HCT116 (cell line): Measurements from ENCODE around the gene TEX101. TPM values are rescaled to one million over a fixed set of nuclear protein-coding genes. Genes with fewer than 3 reads are reported as not detected.

Experiments used
- ATAC-seq: fragments of 200-7000 bp; cut with Tn5 transposase; 2 replicates; pipeline ENCODE4 v1.9.1; 2020; ENCODE audit warnings: mild to moderate bottlenecking, moderate library complexity
- BruUV-seq: library from RNA; stranded (reverse); fragments of 400-500 nt; replicated peaks from 2 replicates; lab custom pipeline; 2021; lab: Mats Ljungman, UMichigan
- CTCF ChIA-PET: fragments of 300-600 bp; sonication (Branson Sonifier 250); formaldehyde crosslinking; loops from one replicate; lab custom pipeline; 2021; ENCODE audit warnings: antibody characterized with exemption; lab: Charles Lee
- POLR2A ChIA-PET: fragments of 300-600, 350-600 bp; sonication (Branson Sonifier 250); formaldehyde crosslinking; loops from one replicate; lab custom pipeline; 2021; ENCODE audit warnings: antibody characterized with exemption; lab: Charles Lee
- RAD21 ChIA-PET, 2 experiments: fragments of 300-600 bp; sonication (Branson Sonifier 250); formaldehyde crosslinking; loops; one replicate each; lab custom pipeline; 2023; ENCODE audit warnings: low total read pairs in 2 of 2; ENCODE audit not compliant: uncharacterized antibody in 2 of 2, unreplicated experiment in 2 of 2, low non-redundant PET in 1 of 2; lab: Charles Lee
- DNase-seq: peaks from one replicate; pipeline ENCODE4 v3.0.0-alpha.2; 2010; ENCODE audit warnings: low read depth, low spot score
- H2AFZ ChIP-seq: fragments of 200-600 bp; shearing (Covaris generic), sonication (generic); 2 replicates; pipeline ENCODE4 v1.6.1; 2017; ENCODE audit warnings: low read depth, mixed run types, mixed read lengths, antibody characterized with exemption, low read length; ENCODE audit not compliant: poor library complexity, severe bottlenecking
- H3K27ac ChIP-seq: 2 replicates; pipeline ENCODE4 v1.5.1; 2012; ENCODE audit warnings: low read depth, low read length
- H3K27me3 ChIP-seq: fragments of 200-600 bp; sonication (generic); 2 replicates; pipeline ENCODE4 v1.6.1; 2016; ENCODE audit warnings: mixed run types, low read length, mixed read lengths; ENCODE audit not compliant: insufficient read depth
- H3K36me3 ChIP-seq, 2 experiments: fragments of 200-500 bp in 1 of 2; fragments of 200-600 bp in 1 of 2; sonication (Bioruptor generic) in 1 of 2; sonication (generic) in 1 of 2; 2 replicates each; pipeline versions ENCODE4 v1.5.1 to v1.6.1; 2014 to 2016; ENCODE audit warnings: low read length in 2 of 2, inconsistent platforms in 1 of 2, mixed read lengths in 1 of 2, mixed run types in 1 of 2; ENCODE audit not compliant: insufficient read depth in 2 of 2, control insufficient read depth in 1 of 2
- H3K4me1 ChIP-seq, 2 experiments: fragments of 200-600 bp in 1 of 2; sonication (generic) in 1 of 2; 2 replicates each; pipeline versions ENCODE4 v1.5.1 to v1.6.1; 2012 to 2017; ENCODE audit warnings: low read length in 2 of 2, inconsistent platforms in 1 of 2, mild to moderate bottlenecking in 1 of 2, mixed read lengths in 1 of 2, mixed run types in 1 of 2, moderate library complexity in 1 of 2; ENCODE audit not compliant: insufficient read depth in 2 of 2, control insufficient read depth in 1 of 2
- H3K4me2 ChIP-seq: fragments of 200-600 bp; sonication (generic); 2 replicates; pipeline ENCODE4 v1.6.1; 2017; ENCODE audit warnings: mixed run types, low read length, mixed read lengths
- H3K4me3 ChIP-seq, 2 experiments: fragments of 200-600 bp in 1 of 2; sonication (generic) in 1 of 2; replicated peaks in 1 of 2; 2 replicates each; pipeline ENCODE4 v1.5.1; 2011 to 2016; ENCODE audit warnings: low read length in 2 of 2, control low read depth in 1 of 2, low read depth in 1 of 2, mild to moderate bottlenecking in 1 of 2, mixed read lengths in 1 of 2, mixed run types in 1 of 2
- H3K79me2 ChIP-seq: fragments of 200-600 bp; sonication (generic); 2 replicates; pipeline ENCODE4 v1.6.1; 2017; ENCODE audit warnings: mild to moderate bottlenecking, mixed run types, low read length, moderate library complexity, mixed read lengths; ENCODE audit not compliant: insufficient read depth
- H3K9ac ChIP-seq: fragments of 200-600 bp; sonication (generic); 2 replicates; pipeline ENCODE4 v1.6.1; 2016; ENCODE audit warnings: low read length, mixed read lengths
- H3K9me2 ChIP-seq: fragments of 200-600 bp; sonication (generic), shearing (Covaris generic); 2 replicates; pipeline ENCODE4 v1.6.1; 2017; ENCODE audit warnings: mixed run types, mild to moderate bottlenecking, moderate library complexity; ENCODE audit not compliant: insufficient read depth
- H3K9me3 ChIP-seq, 2 experiments: fragments of 200-500 bp in 1 of 2; fragments of 200-600 bp in 1 of 2; sonication (Bioruptor generic) in 1 of 2; sonication (generic) in 1 of 2; 2 replicates each; pipeline ENCODE4 v1.6.1; 2014 to 2017; ENCODE audit warnings: low read length in 2 of 2, mixed read lengths in 2 of 2, inconsistent platforms in 1 of 2, low read depth in 1 of 2, mild to moderate bottlenecking in 1 of 2, mixed run types in 1 of 2, moderate library complexity in 1 of 2; ENCODE audit not compliant: control insufficient read depth in 1 of 2, insufficient read depth in 1 of 2
- H4K20me1 ChIP-seq: fragments of 200-600 bp; sonication (generic), shearing (Covaris generic); 2 replicates; pipeline ENCODE4 v1.6.1; 2017; ENCODE audit warnings: mixed run types, mild to moderate bottlenecking, moderate library complexity; ENCODE audit not compliant: insufficient read depth
- CBX3 ChIP-seq: IDR thresholded peaks from 2 replicates; pipeline ENCODE4 v1.6.1; 2012; ENCODE audit warnings: low read depth
- EZH2phosphoT487 ChIP-seq: fragments of 200-600 bp; IDR thresholded peaks from 2 replicates; pipeline ENCODE4 v1.6.1; 2018; ENCODE audit warnings: antibody characterized with exemption, borderline replicate concordance
- FOSL1 ChIP-seq: IDR thresholded peaks from 2 replicates; pipeline ENCODE4 v1.6.1; 2012; ENCODE audit warnings: low read depth
- JUND ChIP-seq: IDR thresholded peaks from 2 replicates; pipeline ENCODE4 v1.6.1; 2012
- POLR2A ChIP-seq: IDR thresholded peaks from 2 replicates; pipeline ENCODE4 v1.7.0; 2011; ENCODE audit warnings: borderline replicate concordance; ENCODE audit not compliant: insufficient read depth, insufficient read length; ENCODE audit errors: extremely low read depth
- POLR2AphosphoS5 ChIP-seq: IDR thresholded peaks from 2 replicates; pipeline ENCODE4 v1.6.1; 2011; ENCODE audit warnings: mild to moderate bottlenecking, low read depth, low read length, moderate library complexity
- RAD21 ChIP-seq: IDR thresholded peaks from 2 replicates; pipeline ENCODE4 v1.6.1; 2012; ENCODE audit warnings: low read depth, mild to moderate bottlenecking
- REST ChIP-seq: IDR thresholded peaks from 2 replicates; pipeline ENCODE4 v1.6.1; 2012; ENCODE audit warnings: low read depth
- SIN3A ChIP-seq: IDR thresholded peaks from 2 replicates; pipeline ENCODE4 v1.6.1; 2012; ENCODE audit warnings: low read depth
- SP1 ChIP-seq: IDR thresholded peaks from 2 replicates; pipeline ENCODE4 v1.6.1; 2012; ENCODE audit warnings: low read depth
- SRF ChIP-seq: IDR thresholded peaks from 2 replicates; pipeline ENCODE4 v1.6.1; 2012; ENCODE audit warnings: low read depth
- TCF7L2 ChIP-seq: IDR thresholded peaks from 2 replicates; pipeline ENCODE4 v1.7.0; 2011; ENCODE audit warnings: borderline replicate concordance, inconsistent platforms; ENCODE audit not compliant: insufficient read depth, insufficient read length; ENCODE audit errors: extremely low read depth
- YY1 ChIP-seq: IDR thresholded peaks from 2 replicates; pipeline ENCODE4 v1.6.1; 2011; ENCODE audit warnings: low read length, low read depth, moderate library complexity, mild to moderate bottlenecking; ENCODE audit not compliant: insufficient replicate concordance; ENCODE audit errors: extremely low read depth
- ZFX ChIP-seq: fragments of 450-650 bp; IDR thresholded peaks from 2 replicates; pipeline ENCODE4 v1.6.1; 2017
- ZNF274 ChIP-seq: fragments of 200-500 bp; sonication (Bioruptor generic); IDR thresholded peaks from 2 replicates; pipeline ENCODE4 v1.6.1; 2014; ENCODE audit warnings: mild to moderate bottlenecking, low read depth, low read length, inconsistent platforms
- intact Hi-C: fragments of 100-400 bp; cut with micrococcal nuclease; formaldehyde crosslinking; loops from 2 replicates; pipeline ENCODE4 v1.10.0; 2022
- total RNA-seq: library from RNA; stranded (reverse); gene quantifications from one replicate; pipeline ENCODE4 v1.2.1, GENCODE V29; 2021; ENCODE audit not compliant: unreplicated experiment
- TF ChIP-seq, protein P1 (sequence below): IDR thresholded peaks from 2 replicates; pipeline ENCODE4 v1.6.1; 2011; ENCODE audit warnings: mild to moderate bottlenecking, low read length, moderate library complexity; ENCODE audit not compliant: insufficient replicate concordance; ENCODE audit errors: extremely low read depth
- TF ChIP-seq, protein P2 (sequence below): IDR thresholded peaks from 2 replicates; pipeline ENCODE4 v1.6.1; 2012

Gene TEX101
- total RNA-seq, 1 experiment from 2014 or later = not detected

DNA sequence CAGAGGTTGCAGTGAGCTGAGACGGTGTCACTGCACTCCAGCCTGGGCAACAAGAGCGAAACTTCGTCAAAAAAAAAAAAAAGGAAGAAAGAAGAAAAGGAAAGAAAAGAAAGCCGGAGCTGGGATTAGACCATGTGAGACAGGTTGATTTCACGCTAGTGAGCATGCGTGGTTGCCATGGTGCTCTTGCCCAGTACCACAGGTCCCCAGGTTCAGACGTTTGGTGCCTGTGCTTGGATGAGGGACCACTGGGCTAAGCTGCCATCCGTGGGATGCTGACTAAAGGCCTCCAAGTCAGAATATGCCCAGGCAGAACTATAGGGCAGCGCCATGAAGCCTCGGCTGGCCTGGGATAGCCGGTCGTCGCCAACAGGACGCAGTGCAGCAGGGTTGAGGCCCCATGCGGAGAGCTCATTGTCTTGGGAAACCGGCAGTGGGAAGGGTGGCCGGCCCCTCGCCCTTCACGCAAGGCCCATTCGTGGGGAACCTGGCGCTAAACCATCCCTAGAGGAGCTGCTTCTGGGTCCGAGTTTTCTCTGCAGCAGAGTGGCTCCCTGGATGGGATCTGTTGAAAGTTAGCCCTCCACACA is 7.2 kb upstream of the TEX101 start:
- CTCF ChIA-PET = no interaction called here
- no TSS peak for BruUV-seq
- ATAC-seq = no peak

More for the DNA sequence above, 7.2 kb upstream of the TEX101 start:
- Histone ChIP-seq H4K20me1 (no peaks in the 10 kb centered on the region), H2AFZ (no peak overlapping the region), H3K9ac (no peak overlapping the region), H3K4me3 (no peak overlapping the region), H3K9me2 (no peaks in the 10 kb centered on the region), H3K4me1 (no peaks in the 10 kb centered on the region), H3K27ac (no peak overlapping the region), H3K79me2 (no peaks in the 10 kb centered on the region), H3K36me3 (no peaks in the 10 kb centered on the region), H3K9me3 (no peaks in the 10 kb centered on the region), H3K4me2 (no peak overlapping the region), H3K27me3 (no peaks in the 10 kb centered on the region)
- TF ChIP-seq ZFX (no peak), FOSL1 (no peak), SP1 (no peak), REST (no peak), SIN3A (no peak), POLR2AphosphoS5 (no peak), RAD21 (no peak), SRF (no peak), JUND (no peak), EZH2phosphoT487 (no peak), TCF7L2 (no peak), ZNF274 (no peak), CBX3 (no peak), POLR2A (no peak), YY1 (no peak)
- TF ChIP-seq, protein P1, sequence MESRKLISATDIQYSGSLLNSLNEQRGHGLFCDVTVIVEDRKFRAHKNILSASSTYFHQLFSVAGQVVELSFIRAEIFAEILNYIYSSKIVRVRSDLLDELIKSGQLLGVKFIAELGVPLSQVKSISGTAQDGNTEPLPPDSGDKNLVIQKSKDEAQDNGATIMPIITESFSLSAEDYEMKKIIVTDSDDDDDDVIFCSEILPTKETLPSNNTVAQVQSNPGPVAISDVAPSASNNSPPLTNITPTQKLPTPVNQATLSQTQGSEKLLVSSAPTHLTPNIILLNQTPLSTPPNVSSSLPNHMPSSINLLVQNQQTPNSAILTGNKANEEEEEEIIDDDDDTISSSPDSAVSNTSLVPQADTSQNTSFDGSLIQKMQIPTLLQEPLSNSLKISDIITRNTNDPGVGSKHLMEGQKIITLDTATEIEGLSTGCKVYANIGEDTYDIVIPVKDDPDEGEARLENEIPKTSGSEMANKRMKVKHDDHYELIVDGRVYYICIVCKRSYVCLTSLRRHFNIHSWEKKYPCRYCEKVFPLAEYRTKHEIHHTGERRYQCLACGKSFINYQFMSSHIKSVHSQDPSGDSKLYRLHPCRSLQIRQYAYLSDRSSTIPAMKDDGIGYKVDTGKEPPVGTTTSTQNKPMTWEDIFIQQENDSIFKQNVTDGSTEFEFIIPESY = no peak
- TF ChIP-seq, protein P2, sequence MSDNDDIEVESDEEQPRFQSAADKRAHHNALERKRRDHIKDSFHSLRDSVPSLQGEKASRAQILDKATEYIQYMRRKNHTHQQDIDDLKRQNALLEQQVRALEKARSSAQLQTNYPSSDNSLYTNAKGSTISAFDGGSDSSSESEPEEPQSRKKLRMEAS = no peak
- DNase-seq = no peak
- RAD21 ChIA-PET = no interaction called here
- intact Hi-C loops = no loop called here
- POLR2A ChIA-PET = no interaction called here
